HEK293 (cell line): ENCODE measurements around the gene MARCHF10.

ENCODE experiments used
- CTCF ChIA-PET: fragments of 350-600 bp; formaldehyde crosslinking; extraction: SDS; loops from one replicate; lab custom pipeline; 2021; ENCODE audit warnings: antibody characterized with exemption; lab: Yijun Ruan, JAX
- POLR2A ChIA-PET: fragments of 300-600 bp; formaldehyde crosslinking; extraction: SDS; loops from one replicate; lab custom pipeline; 2020; ENCODE audit warnings: antibody characterized with exemption, inconsistent platforms; lab: Yijun Ruan, JAX
- H3K27ac ChIP-seq: fragments of 200-500 bp; sonication (Bioruptor generic); 2 replicates; pipeline ENCODE4 v1.5.1; 2014; ENCODE audit warnings: low read depth, low read length, control low read depth, inconsistent platforms; ENCODE audit errors: extremely low read depth
- H3K36me3 ChIP-seq, 2 experiments: fragments of 200-500 bp in 1 of 2; sonication (Bioruptor generic) in 1 of 2; 1 replicate in 1 of 2; 2 replicates in 1 of 2; pipeline ENCODE4 v1.5.1; 2014 to 2017; ENCODE audit warnings: inconsistent platforms in 2 of 2, low read length in 2 of 2; ENCODE audit not compliant: control insufficient read depth in 2 of 2, insufficient read depth in 1 of 2
- H3K4me1 ChIP-seq: fragments of 200-500 bp; sonication (Bioruptor generic); 2 replicates; pipeline ENCODE4 v1.5.1; 2014; ENCODE audit warnings: mild to moderate bottlenecking, low read length, inconsistent platforms; ENCODE audit not compliant: control insufficient read depth, insufficient read depth
- H3K4me3 ChIP-seq: 2 replicates; pipeline ENCODE4 v1.5.1; 2011; ENCODE audit warnings: low read depth, mild to moderate bottlenecking, control low read depth, low read length, moderate library complexity
- H3K9me3 ChIP-seq: fragments of 200-500 bp; sonication (Bioruptor generic); 2 replicates; pipeline ENCODE4 v1.5.1; 2014; ENCODE audit warnings: low read depth, low read length, inconsistent platforms; ENCODE audit not compliant: control insufficient read depth, insufficient read depth
- BCL11A ChIP-seq: fragments of 450-650 bp; formaldehyde crosslinking; IDR thresholded peaks from 2 replicates; pipeline ENCODE4 v1.5.1; 2016; ENCODE audit warnings: low read depth, missing biosample characterization, missing genetic modification characterization
- FEZF1 ChIP-seq: fragments of 450-650 bp; formaldehyde crosslinking; IDR thresholded peaks from 2 replicates; pipeline ENCODE4 v1.5.1; 2016; ENCODE audit warnings: missing biosample characterization, missing genetic modification characterization
- KLF10 ChIP-seq: fragments of 450-650 bp; IDR thresholded peaks from 2 replicates; pipeline ENCODE4 v1.5.1; 2018; ENCODE audit warnings: missing biosample characterization, mild to moderate bottlenecking, missing genetic modification characterization
- KLF17 ChIP-seq: fragments of 450-650 bp; formaldehyde crosslinking; IDR thresholded peaks from 2 replicates; pipeline ENCODE4 v1.5.1; 2016; ENCODE audit warnings: missing biosample characterization, missing genetic modification characterization
- SCRT2 ChIP-seq: fragments of 450-650 bp; formaldehyde crosslinking; IDR thresholded peaks from 2 replicates; pipeline ENCODE4 v1.5.1; 2016; ENCODE audit warnings: missing biosample characterization, missing genetic modification characterization
- ZBTB11 ChIP-seq: fragments of 450-650 bp; formaldehyde crosslinking; conservative IDR thresholded peaks from 2 replicates; pipeline ENCODE4 v1.5.1; 2016; ENCODE audit warnings: low read depth, missing biosample characterization, missing genetic modification characterization
- ZFP3 ChIP-seq: fragments of 450-650 bp; formaldehyde crosslinking; IDR thresholded peaks from 2 replicates; pipeline ENCODE4 v1.5.1; 2016; ENCODE audit warnings: low read depth, missing biosample characterization, missing genetic modification characterization
- ZNF114 ChIP-seq: fragments of 450-650 bp; formaldehyde crosslinking; IDR thresholded peaks from 2 replicates; pipeline ENCODE4 v1.5.0; 2017; ENCODE audit warnings: missing biosample characterization, missing genetic modification characterization
- ZNF214 ChIP-seq: fragments of 450-650 bp; formaldehyde crosslinking; IDR thresholded peaks from 2 replicates; pipeline ENCODE4 v1.5.1; 2017; ENCODE audit warnings: missing biosample characterization, mild to moderate bottlenecking, missing genetic modification characterization, borderline replicate concordance
- ZNF354C ChIP-seq: fragments of 450-650 bp; formaldehyde crosslinking; IDR thresholded peaks from 2 replicates; pipeline ENCODE4 v1.5.1; 2016; ENCODE audit warnings: missing biosample characterization, missing genetic modification characterization, low read depth, borderline replicate concordance
- ZNF449 ChIP-seq: fragments of 450-650 bp; formaldehyde crosslinking; IDR thresholded peaks from 2 replicates; pipeline ENCODE4 v1.5.1; 2017; ENCODE audit warnings: missing biosample characterization, mild to moderate bottlenecking, missing genetic modification characterization, moderate library complexity
- ZNF518A ChIP-seq: fragments of 450-650 bp; formaldehyde crosslinking; conservative IDR thresholded peaks from 2 replicates; pipeline ENCODE4 v1.5.1; 2016; ENCODE audit warnings: low read depth, missing biosample characterization, missing genetic modification characterization
- ZNF548 ChIP-seq: fragments of 450-650 bp; formaldehyde crosslinking; IDR thresholded peaks from 2 replicates; pipeline ENCODE4 v1.5.1; 2016; ENCODE audit warnings: missing biosample characterization, missing genetic modification characterization
- ZNF677 ChIP-seq: fragments of 450-650 bp; IDR thresholded peaks from 2 replicates; pipeline ENCODE4 v1.5.0; 2018; ENCODE audit warnings: missing biosample characterization, mild to moderate bottlenecking, missing genetic modification characterization, moderate library complexity
- ZNF785 ChIP-seq: fragments of 450-650 bp; formaldehyde crosslinking; IDR thresholded peaks from 2 replicates; pipeline ENCODE4 v1.5.1; 2016; ENCODE audit warnings: missing biosample characterization, missing genetic modification characterization
- TF ChIP-seq, protein P1 (sequence below): fragments of 450-650 bp; formaldehyde crosslinking; IDR thresholded peaks from 2 replicates; pipeline ENCODE4 v1.5.1; 2016; ENCODE audit warnings: missing biosample characterization, missing genetic modification characterization, borderline replicate concordance

Gene MARCHF10

DNA sequence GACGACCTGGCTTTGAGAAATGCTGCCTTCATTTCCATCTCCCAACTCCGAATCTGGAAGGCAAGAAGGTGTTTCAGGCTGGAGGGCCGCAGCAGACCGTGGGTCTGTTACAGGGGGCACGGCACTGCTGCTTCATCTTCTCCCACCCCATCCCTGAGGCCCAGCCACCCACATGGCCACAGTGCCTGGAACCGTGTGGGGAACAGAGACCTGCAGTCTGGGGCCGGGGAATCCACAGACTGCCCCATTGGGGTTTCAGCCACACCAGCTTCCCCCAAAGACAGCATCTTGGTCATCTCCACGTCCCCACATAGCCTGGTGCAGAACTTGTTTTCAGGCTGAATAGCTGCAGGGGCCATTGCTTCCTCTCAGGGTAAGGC is 106.4 kb downstream of the MARCHF10 start (continued):
- TF ChIP-seq ZBTB11 (tag by site-specific recombination) (no peak), ZNF785 (no peak), KLF10 (tag by site-specific recombination) (no peak), ZNF677 (tag by site-specific recombination) (no peak), ZNF449 (tag by site-specific recombination) (no peak)

DNA sequence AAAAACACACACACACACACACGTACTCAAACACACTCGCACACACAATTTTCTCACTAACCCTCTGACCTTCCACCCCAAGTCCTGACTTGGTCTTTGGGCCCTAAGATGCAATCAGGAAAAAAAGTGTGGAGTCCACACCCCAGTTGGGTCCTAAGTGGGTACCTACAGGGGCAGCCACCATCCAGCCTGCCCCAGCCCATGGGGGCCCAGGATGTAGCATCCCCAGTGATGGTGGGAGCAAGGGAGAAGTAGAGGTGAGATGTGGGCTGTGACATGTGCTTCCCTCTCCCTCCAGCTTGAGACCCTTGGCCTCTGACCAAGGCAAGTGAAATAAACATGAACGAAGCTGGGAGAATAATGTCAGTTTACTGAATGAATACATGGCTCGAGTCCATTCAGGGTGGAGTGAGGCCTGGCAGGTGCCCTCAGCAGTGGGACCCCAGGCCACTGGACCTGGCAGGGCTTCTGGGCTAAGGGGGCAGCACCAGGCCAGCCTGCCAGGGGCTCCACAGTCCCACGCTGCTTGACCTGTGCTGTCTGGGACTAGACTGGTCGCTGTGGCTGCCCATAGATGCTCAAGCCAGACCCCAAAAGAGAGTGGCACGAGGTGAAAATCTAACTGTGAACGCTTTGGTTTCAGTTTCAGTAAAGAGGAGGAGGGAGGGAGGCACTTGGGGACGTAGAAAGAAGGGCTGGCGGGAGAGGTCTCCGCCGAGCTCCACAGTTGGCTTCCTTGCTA is 107.0 kb downstream of the MARCHF10 start:
- CTCF ChIA-PET, result interaction anchor here (0.6 to 1.8 kb wide), 4 partner anchors 132 to 706 kb away, joined by 3 to 5 read pairs (median 4); no protein-coding TSS in a partner anchor

More for the DNA sequence above, 107.0 kb downstream of the MARCHF10 start:
- POLR2A ChIA-PET, result no interaction called here
- H3K4me1 ChIP-seq, result peaks cover 3% of the 10 kb centered on the region
- H3K9me3 ChIP-seq, result no peaks in the 10 kb centered on the region
- H3K4me3 ChIP-seq, result no peak overlapping the region
- H3K27ac ChIP-seq, result no peak overlapping the region
- H3K36me3 ChIP-seq, result no peaks in the 10 kb centered on the region
- TF ChIP-seq, protein P1, sequence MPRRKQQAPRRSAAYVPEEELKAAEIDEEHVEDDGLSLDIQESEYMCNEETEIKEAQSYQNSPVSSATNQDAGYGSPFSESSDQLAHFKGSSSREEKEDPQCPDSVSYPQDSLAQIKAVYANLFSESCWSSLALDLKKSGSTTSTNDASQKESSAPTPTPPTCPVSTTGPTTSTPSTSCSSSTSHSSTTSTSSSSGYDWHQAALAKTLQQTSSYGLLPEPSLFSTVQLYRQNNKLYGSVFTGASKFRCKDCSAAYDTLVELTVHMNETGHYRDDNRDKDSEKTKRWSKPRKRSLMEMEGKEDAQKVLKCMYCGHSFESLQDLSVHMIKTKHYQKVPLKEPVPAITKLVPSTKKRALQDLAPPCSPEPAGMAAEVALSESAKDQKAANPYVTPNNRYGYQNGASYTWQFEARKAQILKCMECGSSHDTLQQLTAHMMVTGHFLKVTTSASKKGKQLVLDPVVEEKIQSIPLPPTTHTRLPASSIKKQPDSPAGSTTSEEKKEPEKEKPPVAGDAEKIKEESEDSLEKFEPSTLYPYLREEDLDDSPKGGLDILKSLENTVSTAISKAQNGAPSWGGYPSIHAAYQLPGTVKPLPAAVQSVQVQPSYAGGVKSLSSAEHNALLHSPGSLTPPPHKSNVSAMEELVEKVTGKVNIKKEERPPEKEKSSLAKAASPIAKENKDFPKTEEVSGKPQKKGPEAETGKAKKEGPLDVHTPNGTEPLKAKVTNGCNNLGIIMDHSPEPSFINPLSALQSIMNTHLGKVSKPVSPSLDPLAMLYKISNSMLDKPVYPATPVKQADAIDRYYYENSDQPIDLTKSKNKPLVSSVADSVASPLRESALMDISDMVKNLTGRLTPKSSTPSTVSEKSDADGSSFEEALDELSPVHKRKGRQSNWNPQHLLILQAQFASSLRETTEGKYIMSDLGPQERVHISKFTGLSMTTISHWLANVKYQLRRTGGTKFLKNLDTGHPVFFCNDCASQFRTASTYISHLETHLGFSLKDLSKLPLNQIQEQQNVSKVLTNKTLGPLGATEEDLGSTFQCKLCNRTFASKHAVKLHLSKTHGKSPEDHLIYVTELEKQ, result no peak
- TF ChIP-seq FEZF1 (tag by site-specific recombination), result no peak
- no peak for TF ChIP-seq BCL11A (tag by site-specific recombination)
- no peak for TF ChIP-seq KLF17 (tag by site-specific recombination)
- no peak for TF ChIP-seq SCRT2 (tag by site-specific recombination)
- no peak for TF ChIP-seq ZNF214 (tag by site-specific recombination)
- no peak for TF ChIP-seq ZNF114 (tag by site-specific recombination)
- TF ChIP-seq ZNF518A (tag by site-specific recombination), result no peak
- no peak for TF ChIP-seq ZNF548 (tag by site-specific recombination)
- TF ChIP-seq ZFP3 (tag by site-specific recombination), result no peak
- no peak for TF ChIP-seq ZNF354C
- TF ChIP-seq, all 188 proteins: peak for 0
